Esophagus squamous epithelium (tissue), 5 donors: ENCODE measurements around the gene ARMH1. TPM values are rescaled to one million over a fixed set of nuclear protein-coding genes. Genes with fewer than 3 reads are reported as not detected.

Source experiments
- DNase-seq: peaks from one replicate; lab custom pipeline; 2025; lab: John Stamatoyannopoulos, UW
- H3K27ac ChIP-seq, 4 donors: fragments of 200-600 bp; sonication (generic); one replicate each; pipeline ENCODE4 v1.5.1; 2016 to 2019; ENCODE audit warnings: mild to moderate bottlenecking in 1 of 4
- H3K27me3 ChIP-seq, 4 donors: fragments of 200-600 bp; sonication (generic); 1 replicate in 3 of 4; 2 replicates in 1 of 4; pipeline versions ENCODE4 v1.5.1 to v1.6.0; 2017 to 2021; ENCODE audit warnings: antibody characterized with exemption in 1 of 4
- H3K36me3 ChIP-seq, 3 donors: fragments of 200-600 bp; sonication (generic); one replicate each; pipeline ENCODE4 v1.5.1; 2016 to 2019
- H3K4me1 ChIP-seq, 3 donors: fragments of 200-600 bp; sonication (generic); one replicate each; pipeline ENCODE4 v1.5.1; 2017 to 2019
- H3K4me3 ChIP-seq, 4 donors: fragments of 200-600 bp; sonication (generic); 1 replicate in 3 of 4; 2 replicates in 1 of 4; pipeline ENCODE4 v1.5.1; 2016 to 2019; ENCODE audit warnings: mild to moderate bottlenecking in 2 of 4, moderate library complexity in 1 of 4
- H3K9me3 ChIP-seq, 3 donors: fragments of 200-600 bp; sonication (generic); one replicate each; pipeline ENCODE4 v1.5.1; 2016 to 2019
- CTCF ChIP-seq, 6 experiments: fragments of 450-650 bp in 4 of 6; fragments of 200-600 bp in 2 of 6; sonication (generic) in 2 of 6; IDR thresholded peaks; one replicate each; pipeline ENCODE4 v1.5.1; 2016 to 2019; ENCODE audit warnings: antibody characterized with exemption in 6 of 6, mild to moderate bottlenecking in 4 of 6, moderate library complexity in 4 of 6
- POLR2A ChIP-seq, 4 donors: fragments of 450-650 bp; IDR thresholded peaks; one replicate each; pipeline ENCODE4 v1.6.1; 2017; ENCODE audit warnings: antibody characterized with exemption in 4 of 4, mild to moderate bottlenecking in 4 of 4, moderate library complexity in 3 of 4
- WGBS, 2 donors: methylation state at CpG; one replicate each; pipeline ENCODE4 v1.1.5; 2018; 5-methylcytosine and 5-hydroxymethylcytosine counted together
- intact Hi-C: fragments of 100-400 bp; cut with DNase I; formaldehyde crosslinking; loops from one replicate; pipeline ENCODE4 v1.15.0; 2022
- total RNA-seq, 4 donors: library from RNA; depleted of rRNA; stranded (reverse); fragments of >200 nt; gene quantifications; one replicate each; pipeline ENCODE4 v1.1.0, GENCODE V29; 2016
- donor health status: DM: yes; HTN: yes; CAD: no.

ARMH1 gene
- total RNA-seq, 4 donors from 2014 or later: 1.3 TPM; not detected in 3

- no peak overlapping the region for H3K4me3 ChIP-seq
- H3K36me3 ChIP-seq: peaks cover 0 to 4% (median 0%) of the 10 kb centered on the region in 3 donors
- no peaks in the 10 kb centered on the region for H3K9me3 ChIP-seq
- intact Hi-C loops: no loop called here
- no peak overlapping the region for H3K27ac ChIP-seq
- no peaks in the 10 kb centered on the region for H3K27me3 ChIP-seq
- TF ChIP-seq POLR2A (IDR thresholded peaks at IDR 0.05): no peak
- no peak for TF ChIP-seq CTCF (IDR thresholded peaks at IDR 0.05)
- DNase-seq: no peak
- H3K4me1 ChIP-seq: peaks cover 0 to 6% (median 0%) of the 10 kb centered on the region in 3 donors
- WGBS, 2 donors: 81 to 100% methylated on average over 4 of the region's 4 CpGs
Observed at GRCh38 chr1:44659566-44659965, 14.9 kb upstream of the ARMH1 start.

GRCh38 chr1:44660176-44660575, 14.3 kb upstream of the ARMH1 start:
- no peak for DNase-seq
- TF ChIP-seq CTCF (IDR thresholded peaks at IDR 0.05) (no peak), POLR2A (IDR thresholded peaks at IDR 0.05) (no peak)
- intact Hi-C loops: no loop called here
- H3K27me3 ChIP-seq: no peaks in the 10 kb centered on the region
- no peak overlapping the region for H3K4me3 ChIP-seq
- H3K4me1 ChIP-seq: peaks cover 0 to 6% (median 0%) of the 10 kb centered on the region in 3 donors
- 43% methylated on average over 5 of the region's 9 CpGs for WGBS, 2 donors
- H3K36me3 ChIP-seq: no peaks in the 10 kb centered on the region
- H3K27ac ChIP-seq: no peak overlapping the region
- H3K9me3 ChIP-seq: no peaks in the 10 kb centered on the region

- Histone ChIP-seq H3K36me3 (no peaks in the 10 kb centered on the region), H3K4me3 (no peak overlapping the region), H3K27me3 (no peaks in the 10 kb centered on the region), H3K4me1 (peaks cover 0 to 6% (median 0%) of the 10 kb centered on the region in 3 donors), H3K9me3 (no peaks in the 10 kb centered on the region), H3K27ac (no peak overlapping the region)
- intact Hi-C loops: no loop called here
- DNase-seq: no peak
- TF ChIP-seq CTCF (IDR thresholded peaks at IDR 0.05) (no peak), POLR2A (IDR thresholded peaks at IDR 0.05) (no peak)
- 83 to 85% methylated on average over 9 of the region's 15 CpGs for WGBS, 2 donors
Observed at GRCh38 chr1:44661781-44662682, 12.5 kb upstream of the ARMH1 start.

GRCh38 chr1:44662683-44663030, 11.9 kb upstream of the ARMH1 start:
- no peaks in the 10 kb centered on the region for H3K9me3 ChIP-seq
- no peak for TF ChIP-seq CTCF (IDR thresholded peaks at IDR 0.05)
- no peak for TF ChIP-seq POLR2A (IDR thresholded peaks at IDR 0.05)
- H3K36me3 ChIP-seq: no peaks in the 10 kb centered on the region
- WGBS, 2 donors: 86 to 100% methylated on average over 1 to 3 of the region's 5 CpGs
- no peaks in the 10 kb centered on the region for H3K27me3 ChIP-seq
- no peak overlapping the region for H3K27ac ChIP-seq
- peaks cover 0 to 6% (median 0%) of the 10 kb centered on the region in 3 donors for H3K4me1 ChIP-seq
- no peak overlapping the region for H3K4me3 ChIP-seq
- intact Hi-C loops: no loop called here
- DNase-seq: no peak

- DNase-seq: no peak
- WGBS, 2 donors: 85 to 93% methylated on average over 5 of the region's 5 CpGs
- no peak overlapping the region for H3K4me3 ChIP-seq
- no peaks in the 10 kb centered on the region for H3K36me3 ChIP-seq
- no peaks in the 10 kb centered on the region for H3K27me3 ChIP-seq
- no peak overlapping the region for H3K27ac ChIP-seq
- H3K4me1 ChIP-seq: peaks cover 0 to 6% (median 0%) of the 10 kb centered on the region in 3 donors
- intact Hi-C loops: no loop called here
- TF ChIP-seq POLR2A (IDR thresholded peaks at IDR 0.05): no peak
- TF ChIP-seq CTCF (IDR thresholded peaks at IDR 0.05): no peak
- no peaks in the 10 kb centered on the region for H3K9me3 ChIP-seq
Observed at GRCh38 chr1:44663417-44663816, 11.1 kb upstream of the ARMH1 start.
